Endothelial cell of umbilical vein (primary cell): ENCODE results near the gene PDK1. TPM values are rescaled to one million over a fixed set of nuclear protein-coding genes. Genes with fewer than 3 reads are reported as not detected.

Experiments used
- BruUV-seq: library from RNA; stranded (reverse); fragments of 400-500 nt; replicated peaks from 2 replicates; lab custom pipeline; 2021; lab: Mats Ljungman, UMichigan
- CTCF ChIA-PET: fragments of 300-600, 350-600 bp; sonication (Branson Sonifier 250); formaldehyde crosslinking; loops from one replicate; lab custom pipeline; 2021; ENCODE audit warnings: antibody characterized with exemption, inconsistent platforms; lab: Charles Lee
- POLR2A ChIA-PET: fragments of 300-600, 350-600 bp; sonication (Branson Sonifier 250); formaldehyde crosslinking; loops from one replicate; lab custom pipeline; 2021; ENCODE audit warnings: antibody characterized with exemption, inconsistent platforms; lab: Charles Lee
- DNase-seq: peaks from one replicate; pipeline ENCODE4 v3.0.0-alpha.2; 2011; ENCODE audit warnings: low read depth, low spot score
- FAIRE-seq: peaks from 2 replicates; lab custom pipeline; 2011; peaks lifted over from hg19 to GRCh38; lab: Jason Lieb, UNC
- H2AFZ ChIP-seq: 2 replicates; pipeline ENCODE4 v1.6.0; 2012; ENCODE audit warnings: low read depth, low read length, control low read depth, inconsistent platforms
- H3K27ac ChIP-seq: 2 replicates; pipeline ENCODE4 v1.5.1; 2011; ENCODE audit warnings: low read depth, mild to moderate bottlenecking, control low read depth, low read length, moderate library complexity; ENCODE audit not compliant: insufficient read depth
- H3K27me3 ChIP-seq, 2 experiments: 2 replicates each; pipeline versions ENCODE4 v1.6.0 to v1.6.1; 2011; ENCODE audit warnings: low read length in 2 of 2, mixed read lengths in 1 of 2; ENCODE audit not compliant: control insufficient read depth in 2 of 2, insufficient read depth in 2 of 2
- H3K36me3 ChIP-seq, 2 experiments: 2 replicates in 1 of 2; 3 replicates in 1 of 2; pipeline ENCODE4 v1.5.1; 2011; ENCODE audit warnings: low read length in 2 of 2, mild to moderate bottlenecking in 1 of 2, moderate library complexity in 1 of 2; ENCODE audit not compliant: control insufficient read depth in 2 of 2, insufficient read depth in 2 of 2; ENCODE audit errors: extremely low read depth in 1 of 2
- H3K4me1 ChIP-seq: 3 replicates; pipeline ENCODE4 v1.5.1; 2011; ENCODE audit warnings: mild to moderate bottlenecking, low read length; ENCODE audit not compliant: control insufficient read depth, insufficient read depth; ENCODE audit errors: extremely low read depth
- H3K4me2 ChIP-seq: 2 replicates; pipeline ENCODE4 v1.6.1; 2011; ENCODE audit warnings: low read length, control low read depth, mixed read lengths; ENCODE audit not compliant: insufficient read depth
- H3K4me3 ChIP-seq, 3 experiments: fragments of 200-600 bp in 1 of 3; sonication (generic), shearing (Covaris generic) in 1 of 3; replicated peaks in 1 of 3; 2 replicates each; pipeline ENCODE4 v1.5.1; 2011 to 2016; ENCODE audit warnings: control low read depth in 3 of 3, low read length in 3 of 3, mild to moderate bottlenecking in 2 of 3, inconsistent platforms in 1 of 3, low read depth in 1 of 3, moderate library complexity in 1 of 3; ENCODE audit not compliant: insufficient read depth in 1 of 3
- H3K79me2 ChIP-seq: 2 replicates; pipeline ENCODE4 v1.6.0; 2012; ENCODE audit warnings: low read length, inconsistent platforms; ENCODE audit not compliant: control insufficient read depth, insufficient read depth
- H3K9ac ChIP-seq: replicated peaks from 2 replicates; pipeline ENCODE3; 2011; ENCODE audit warnings: low read length, control low read depth; ENCODE audit not compliant: insufficient read depth; ENCODE audit errors: extremely low read depth
- H3K9me1 ChIP-seq: replicated peaks from 3 replicates; pipeline ENCODE4 v1.6.0; 2011; ENCODE audit warnings: mild to moderate bottlenecking, low read length; ENCODE audit not compliant: control insufficient read depth, insufficient read depth; ENCODE audit errors: extremely low read depth
- H3K9me3 ChIP-seq: replicated peaks from 2 replicates; pipeline ENCODE4 v1.5.1; 2012; ENCODE audit warnings: low read length, inconsistent platforms; ENCODE audit not compliant: control insufficient read depth, insufficient read depth
- H4K20me1 ChIP-seq: replicated peaks from 2 replicates; pipeline ENCODE3; 2011; ENCODE audit warnings: mild to moderate bottlenecking, low read length; ENCODE audit not compliant: control insufficient read depth, insufficient read depth; ENCODE audit errors: extremely low read depth
- CTCF ChIP-seq, 2 donors: IDR thresholded peaks; 1 replicate in 1 of 2; 2 replicates in 1 of 2; pipeline ENCODE4 v1.5.1; 2011; ENCODE audit warnings: low read length in 2 of 2, mild to moderate bottlenecking in 2 of 2, moderate library complexity in 2 of 2, control low read depth in 1 of 2, inconsistent platforms in 1 of 2, low read depth in 1 of 2; ENCODE audit not compliant: insufficient read depth in 1 of 2; ENCODE audit errors: extremely low read depth in 1 of 2
- EZH2 ChIP-seq: IDR thresholded peaks from 2 replicates; pipeline ENCODE4 v1.6.1; 2012; ENCODE audit warnings: borderline replicate concordance, low read depth, mild to moderate bottlenecking, moderate library complexity, low read length, inconsistent platforms; ENCODE audit not compliant: severe bottlenecking
- FOS ChIP-seq: IDR thresholded peaks from 2 replicates; pipeline ENCODE4 v1.6.1; 2011; ENCODE audit warnings: mild to moderate bottlenecking, low read length, moderate library complexity, borderline replicate concordance; ENCODE audit not compliant: insufficient read depth
- GATA2 ChIP-seq: IDR thresholded peaks from 2 replicates; pipeline ENCODE4 v1.7.0; 2011; ENCODE audit warnings: low read depth, mild to moderate bottlenecking, moderate library complexity, mixed read lengths, low read length; ENCODE audit not compliant: insufficient read length, insufficient read depth
- JUN ChIP-seq: IDR thresholded peaks from 2 replicates; pipeline ENCODE4 v1.6.1; 2011; ENCODE audit warnings: borderline replicate concordance, low read depth; ENCODE audit not compliant: insufficient read length, insufficient read depth
- MAX ChIP-seq: IDR thresholded peaks from 2 replicates; pipeline ENCODE4 v1.6.1; 2011; ENCODE audit not compliant: insufficient read depth, insufficient read length
- MYC ChIP-seq: IDR thresholded peaks from one replicate; pipeline ENCODE4 v1.6.1; 2011; ENCODE audit warnings: mild to moderate bottlenecking, low read depth, low read length
- POLR2A ChIP-seq: IDR thresholded peaks from 2 replicates; pipeline ENCODE4 v1.6.1; 2012; ENCODE audit warnings: low read depth, mild to moderate bottlenecking, control low read depth, low read length
- POLR2AphosphoS5 ChIP-seq: IDR thresholded peaks from 2 replicates; pipeline ENCODE4 v1.6.1; 2012; ENCODE audit warnings: low read depth, mild to moderate bottlenecking, control low read depth, low read length, moderate library complexity; ENCODE audit not compliant: insufficient read depth
- dilution Hi-C: fragments of 300-500 bp; cut with MboI; formaldehyde crosslinking; loops from one replicate; pipeline ENCODE4 v1.15.0; 2019; ENCODE audit warnings: low sequenced_read_pairs; ENCODE audit not compliant: extremely low pct_ligation_motif_present
- intact Hi-C: fragments of 100-400 bp; cut with micrococcal nuclease; formaldehyde crosslinking; loops from one replicate; pipeline ENCODE4 v1.10.0; 2022
- polyA plus RNA-seq, 4 experiments: library from polyadenylated mRNA; depleted of rRNA in 3 of 4; stranded (reverse) in 3 of 4; unstranded in 1 of 4; fragments of >200 nt; gene quantifications; 2 replicates each; pipeline versions ENCODE4 v1.2.1 to v1.2.3, GENCODE V29; 2011 to 2012; ENCODE audit warnings: missing spikeins in 1 of 4
- total RNA-seq: library from RNA; stranded (reverse); gene quantifications from 2 replicates; pipeline ENCODE4 v1.2.3, GENCODE V29; 2021

Gene PDK1
- total and polyA plus RNA-seq, 2 donors (not counting 3 experiments of a cell fraction or from before 2014, with no cell fraction given): 3.7 to 16.9 TPM

- intact Hi-C loops: no loop called here
- FAIRE-seq (no peak), DNase-seq (no peak)
- ChIA-PET POLR2A (no interaction called here), CTCF (interaction anchor here (1.0 kb wide), 1 partner anchor 14 kb away, joined by 3 read pairs; no protein-coding TSS in a partner anchor)
- Histone ChIP-seq H3K4me3 (no peak overlapping the region), H3K9me3 (peaks cover 2% of the 10 kb centered on the region), H3K36me3 (no peaks in the 10 kb centered on the region), H3K27me3 (no peaks in the 10 kb centered on the region), H2AFZ (no peak overlapping the region), H3K4me1 (no peaks in the 10 kb centered on the region), H3K4me2 (no peak overlapping the region), H4K20me1 (no peaks in the 10 kb centered on the region), H3K79me2 (peaks cover 3% of the 10 kb centered on the region), H3K27ac (no peak overlapping the region), H3K9ac (no peak overlapping the region), H3K9me1 (no peaks in the 10 kb centered on the region)
- no peak for TF ChIP-seq POLR2A
- no peak for TF ChIP-seq GATA2
- no TSS peak for BruUV-seq
- dilution Hi-C loops: no loop called here
Measured at GRCh38 chr2:172580544-172580943, 24.7 kb downstream of the PDK1 start.

GRCh38 chr2:172582656-172583055 lies 26.8 kb downstream of the PDK1 start:
- DNase-seq (peak; percentile 25), FAIRE-seq (no peak)
- Histone ChIP-seq H3K9ac (no peak overlapping the region), H3K79me2 (peaks cover 3% of the 10 kb centered on the region), H3K4me1 (no peaks in the 10 kb centered on the region), H3K4me3 (no peak overlapping the region), H2AFZ (no peak overlapping the region), H4K20me1 (no peaks in the 10 kb centered on the region), H3K4me2 (no peak overlapping the region), H3K36me3 (peaks cover 0 to 2% of the 10 kb centered on the region in 2 experiments), H3K9me1 (no peaks in the 10 kb centered on the region), H3K9me3 (peaks cover 2% of the 10 kb centered on the region), H3K27ac (no peak overlapping the region), H3K27me3 (no peaks in the 10 kb centered on the region)
- TF ChIP-seq FOS: no peak
- no peak for TF ChIP-seq MAX
- no peak for TF ChIP-seq POLR2AphosphoS5
- no peak for TF ChIP-seq CTCF (IDR thresholded peaks at IDR 0.05; ENCODE audit: extremely low read depth in 1 of 2, insufficient read depth in 1 of 2, low read depth in 1 of 2, low read length in 2 of 2)
- TF ChIP-seq POLR2A: no peak
- TF ChIP-seq EZH2: no peak
- no peak for TF ChIP-seq MYC
- TF ChIP-seq JUN: no peak
- no peak for TF ChIP-seq GATA2
- intact Hi-C loops (no loop called here), dilution Hi-C loops (no loop called here)
- CTCF ChIA-PET: no interaction called here
- BruUV-seq: no TSS peak
- POLR2A ChIA-PET: no interaction called here
